Hepatocyte (in vitro differentiated cells): ENCODE data around the gene PRSS8. TPM values are rescaled to one million over a fixed set of nuclear protein-coding genes. Genes with fewer than 3 reads are reported as not detected.

ENCODE experiments used
- DNase-seq: peaks from one replicate; pipeline ENCODE4 v3.0.0-alpha.2; 2016; ENCODE audit warnings: low spot score
- H2AFZ ChIP-seq: fragments of 200-600 bp; sonication (generic); 2 replicates; pipeline ENCODE4 v1.6.0; 2016; ENCODE audit warnings: antibody characterized with exemption, mild to moderate bottlenecking
- H3K27ac ChIP-seq: fragments of 200-600 bp; sonication (generic); 2 replicates; pipeline ENCODE4 v1.5.1; 2016; ENCODE audit warnings: mild to moderate bottlenecking
- H3K27me3 ChIP-seq: fragments of 200-600 bp; sonication (generic); 2 replicates; pipeline ENCODE4 v1.6.1; 2016
- H3K36me3 ChIP-seq: fragments of 200-600 bp; sonication (generic); replicated peaks from 2 replicates; pipeline ENCODE4 v1.5.1; 2016; ENCODE audit warnings: low read depth; ENCODE audit not compliant: insufficient read depth
- H3K4me1 ChIP-seq: fragments of 200-600 bp; sonication (generic); 2 replicates; pipeline ENCODE4 v1.5.1; 2016; ENCODE audit warnings: mild to moderate bottlenecking, moderate library complexity; ENCODE audit not compliant: insufficient read depth
- H3K4me2 ChIP-seq: fragments of 200-600 bp; sonication (generic); 2 replicates; pipeline ENCODE4 v1.6.0; 2016
- H3K4me3 ChIP-seq: fragments of 200-600 bp; sonication (generic); 2 replicates; pipeline ENCODE4 v1.5.1; 2016; ENCODE audit warnings: mild to moderate bottlenecking
- H3K79me2 ChIP-seq: fragments of 200-600 bp; sonication (generic); 2 replicates; pipeline ENCODE4 v1.6.0; 2017; ENCODE audit warnings: mild to moderate bottlenecking
- H3K9me2 ChIP-seq: fragments of 200-600 bp; sonication (generic); replicated peaks from 2 replicates; pipeline ENCODE4 v1.6.0; 2017; ENCODE audit warnings: mild to moderate bottlenecking; ENCODE audit not compliant: insufficient read depth
- H3K9me3 ChIP-seq: fragments of 200-600 bp; sonication (generic); 2 replicates; pipeline ENCODE4 v1.5.1; 2016; ENCODE audit warnings: low read depth, mild to moderate bottlenecking
- H4K20me1 ChIP-seq: fragments of 200-600 bp; sonication (generic); 2 replicates; pipeline ENCODE4 v1.6.0; 2016; ENCODE audit warnings: mild to moderate bottlenecking; ENCODE audit not compliant: insufficient read depth, poor library complexity, severe bottlenecking
- EZH2 ChIP-seq: fragments of 200-600 bp; sonication (generic); IDR thresholded peaks from 2 replicates; pipeline ENCODE4 v1.6.1; 2016; ENCODE audit warnings: antibody characterized with exemption, mild to moderate bottlenecking, borderline replicate concordance
- EZH2phosphoT487 ChIP-seq: fragments of 200-600 bp; sonication (generic); IDR thresholded peaks from one replicate; pipeline ENCODE4 v1.6.1; 2018; ENCODE audit warnings: antibody characterized with exemption, mild to moderate bottlenecking, low read depth, moderate library complexity; ENCODE audit not compliant: unreplicated experiment, severe bottlenecking
- WGBS: methylation state at CpG from one replicate; pipeline ENCODE4 v1.1.6; 2016; ENCODE audit warnings: low lambda C conversion rate; ENCODE audit errors: missing lambda C conversion rate; 5-methylcytosine and 5-hydroxymethylcytosine counted together
- polyA plus RNA-seq: library from polyadenylated mRNA; unstranded; fragments of >200 nt; fragmentation: Nextera tagmentation; extraction: Ambion mirVana; gene quantifications from 2 replicates; pipeline ENCODE4 v1.2.1, GENCODE V29; 2016
- total RNA-seq: library from RNA; depleted of rRNA; stranded (reverse); fragments of >200 nt; gene quantifications from 2 replicates; pipeline ENCODE4 v1.2.3, GENCODE V29; 2014
- TF ChIP-seq, protein P1 (sequence below): fragments of 200-600 bp; sonication (generic); IDR thresholded peaks from 2 replicates; pipeline ENCODE4 v1.5.1; 2016; ENCODE audit warnings: antibody characterized with exemption, mild to moderate bottlenecking; ENCODE audit not compliant: poor library complexity

The PRSS8 gene
- total and polyA plus RNA-seq, 2 experiments from 2014 or later = 155 to 320 TPM

DNA sequence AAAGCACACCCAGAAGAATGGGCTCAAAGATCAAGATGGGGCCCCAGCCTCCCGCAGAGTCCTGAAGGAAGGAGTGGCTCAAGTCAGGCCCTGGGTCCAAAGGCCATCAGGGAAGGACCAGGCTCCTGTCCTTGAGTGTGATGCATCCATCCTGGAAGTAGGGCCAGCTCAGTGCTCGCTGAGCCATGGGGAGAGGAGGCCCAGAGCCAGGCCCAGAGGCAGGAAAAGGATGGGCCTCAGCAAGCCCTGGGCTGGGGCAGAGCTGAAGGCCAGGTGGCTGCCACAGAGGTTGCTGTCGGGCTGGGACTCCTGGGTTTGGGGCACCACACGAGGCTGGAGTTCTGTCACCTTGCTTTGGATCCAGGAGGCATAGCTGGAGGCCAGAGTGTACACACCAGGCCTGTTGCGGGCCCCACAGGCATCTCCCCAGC lies 3.7 kb downstream of the PRSS8 start:
- H3K79me2 ChIP-seq = peaks cover 26% of the 10 kb centered on the region
- H3K9me3 ChIP-seq = no peaks in the 10 kb centered on the region
- H3K27ac ChIP-seq = peak overlapping the region; percentile 98
- H3K4me1 ChIP-seq = peaks cover 57% of the 10 kb centered on the region
- no peak overlapping the region for H2AFZ ChIP-seq
- H3K9me2 ChIP-seq = no peaks in the 10 kb centered on the region
- WGBS = 77% methylated on average over 5 of the region's 5 CpGs
- no peak for TF ChIP-seq EZH2
- no peaks in the 10 kb centered on the region for H3K36me3 ChIP-seq
- H3K27me3 ChIP-seq = no peaks in the 10 kb centered on the region
- peaks cover 4% of the 10 kb centered on the region for H4K20me1 ChIP-seq
- DNase-seq = peak; percentile 72
- H3K4me3 ChIP-seq = no peak overlapping the region
- peak overlapping the region; percentile 50 for H3K4me2 ChIP-seq

DNA sequence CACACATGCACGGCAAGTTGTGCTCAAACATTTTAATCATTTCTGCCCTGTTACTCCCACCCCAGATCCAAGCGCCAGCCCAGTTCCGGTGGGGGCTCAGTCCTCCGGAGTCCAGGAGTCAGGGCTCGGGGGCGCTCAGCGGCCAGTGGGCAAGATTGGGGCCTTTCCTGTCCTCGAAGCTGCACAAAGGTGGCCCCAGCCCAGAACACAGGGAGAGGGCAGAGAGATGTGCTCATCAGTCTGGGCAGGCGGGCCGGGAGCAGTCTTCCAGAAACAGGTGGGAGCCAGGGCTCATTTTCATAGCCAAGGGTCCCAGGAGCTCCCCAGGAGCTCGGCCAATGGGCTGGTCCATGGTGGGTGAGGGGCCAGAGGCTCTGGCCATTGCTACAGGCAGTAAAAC lies 4.1 kb downstream of the PRSS8 start:
- Histone ChIP-seq H4K20me1 (peaks cover 4% of the 10 kb centered on the region), H3K27me3 (no peaks in the 10 kb centered on the region), H3K79me2 (peaks cover 26% of the 10 kb centered on the region), H3K4me2 (peak overlapping the region; percentile 50), H3K4me3 (no peak overlapping the region), H3K9me2 (no peaks in the 10 kb centered on the region), H3K4me1 (peaks cover 57% of the 10 kb centered on the region), H3K36me3 (no peaks in the 10 kb centered on the region), H3K27ac (peak overlapping the region; percentile 98), H2AFZ (no peak overlapping the region), H3K9me3 (no peaks in the 10 kb centered on the region)
- DNase-seq = no peak
- TF ChIP-seq, protein P1, sequence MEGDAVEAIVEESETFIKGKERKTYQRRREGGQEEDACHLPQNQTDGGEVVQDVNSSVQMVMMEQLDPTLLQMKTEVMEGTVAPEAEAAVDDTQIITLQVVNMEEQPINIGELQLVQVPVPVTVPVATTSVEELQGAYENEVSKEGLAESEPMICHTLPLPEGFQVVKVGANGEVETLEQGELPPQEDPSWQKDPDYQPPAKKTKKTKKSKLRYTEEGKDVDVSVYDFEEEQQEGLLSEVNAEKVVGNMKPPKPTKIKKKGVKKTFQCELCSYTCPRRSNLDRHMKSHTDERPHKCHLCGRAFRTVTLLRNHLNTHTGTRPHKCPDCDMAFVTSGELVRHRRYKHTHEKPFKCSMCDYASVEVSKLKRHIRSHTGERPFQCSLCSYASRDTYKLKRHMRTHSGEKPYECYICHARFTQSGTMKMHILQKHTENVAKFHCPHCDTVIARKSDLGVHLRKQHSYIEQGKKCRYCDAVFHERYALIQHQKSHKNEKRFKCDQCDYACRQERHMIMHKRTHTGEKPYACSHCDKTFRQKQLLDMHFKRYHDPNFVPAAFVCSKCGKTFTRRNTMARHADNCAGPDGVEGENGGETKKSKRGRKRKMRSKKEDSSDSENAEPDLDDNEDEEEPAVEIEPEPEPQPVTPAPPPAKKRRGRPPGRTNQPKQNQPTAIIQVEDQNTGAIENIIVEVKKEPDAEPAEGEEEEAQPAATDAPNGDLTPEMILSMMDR = no peak
- TF ChIP-seq EZH2phosphoT487 = no peak
- TF ChIP-seq EZH2 = no peak
- 84% methylated on average over 11 of the region's 11 CpGs for WGBS

DNA sequence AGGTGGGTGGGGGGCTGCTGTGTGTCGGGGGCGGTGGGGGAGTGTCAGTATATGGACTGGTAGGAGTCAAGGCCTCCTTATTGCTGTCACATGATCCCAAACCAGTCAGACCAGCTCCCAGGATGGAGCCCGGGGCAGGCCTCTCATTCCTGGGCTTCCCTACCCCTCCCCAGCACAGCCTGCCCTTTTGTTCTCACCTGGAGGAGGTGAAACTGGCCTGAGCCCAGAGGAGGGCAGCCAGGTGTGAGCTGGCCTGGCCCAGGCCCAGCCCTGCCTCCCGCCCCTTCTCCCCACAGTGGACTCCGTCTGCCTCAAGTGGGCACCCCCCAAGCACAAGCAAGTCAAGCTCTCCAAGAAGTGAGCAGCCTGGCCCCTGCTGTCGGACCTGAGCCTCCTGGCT lies 4.6 kb downstream of the PRSS8 start:
- H3K79me2 ChIP-seq = peaks cover 26% of the 10 kb centered on the region
- H3K27me3 ChIP-seq = no peaks in the 10 kb centered on the region
- H3K4me1 ChIP-seq = peaks cover 57% of the 10 kb centered on the region
- H3K4me2 ChIP-seq = peak overlapping the region; percentile 50
- peak overlapping the region; percentile 98 for H3K27ac ChIP-seq
- H3K9me3 ChIP-seq = no peaks in the 10 kb centered on the region
- H3K9me2 ChIP-seq = no peaks in the 10 kb centered on the region
- H2AFZ ChIP-seq = no peak overlapping the region
- H4K20me1 ChIP-seq = peaks cover 4% of the 10 kb centered on the region
- TF ChIP-seq, protein P1 = no peak
- TF ChIP-seq EZH2phosphoT487 = no peak
- TF ChIP-seq EZH2 = no peak
- WGBS = 35% methylated on average over 5 of the region's 6 CpGs
- no peaks in the 10 kb centered on the region for H3K36me3 ChIP-seq
- DNase-seq = peak; percentile 81
- no peak overlapping the region for H3K4me3 ChIP-seq

DNA sequence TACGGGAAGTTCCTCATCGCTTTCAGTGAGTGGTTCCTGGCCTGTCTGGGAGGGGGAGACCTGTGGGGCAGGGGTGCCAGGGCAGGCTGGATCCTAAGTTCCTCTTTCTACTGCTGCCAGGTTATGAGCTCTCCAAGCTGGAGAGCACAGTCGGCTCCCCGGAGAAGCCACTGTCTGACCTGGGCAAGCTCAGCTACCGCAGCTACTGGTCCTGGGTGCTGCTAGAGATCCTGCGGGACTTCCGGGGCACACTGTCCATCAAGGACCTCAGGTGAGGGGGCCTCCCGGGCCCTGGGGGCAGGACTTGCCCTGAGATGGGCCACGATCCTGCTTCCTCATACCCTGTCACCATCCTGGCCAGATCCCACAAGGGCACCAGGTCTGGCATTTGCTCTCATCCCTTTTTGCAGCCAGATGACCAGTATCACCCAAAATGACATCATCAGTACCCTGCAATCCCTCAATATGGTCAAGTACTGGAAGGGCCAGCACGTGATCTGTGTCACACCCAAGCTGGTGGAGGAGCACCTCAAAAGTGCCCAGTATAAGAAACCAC lies 5.1 kb downstream of the PRSS8 start:
- 86% methylated on average over 10 of the region's 10 CpGs for WGBS
- Histone ChIP-seq H3K36me3 (no peaks in the 10 kb centered on the region), H3K79me2 (peaks cover 26% of the 10 kb centered on the region), H3K4me2 (no peak overlapping the region), H3K4me3 (no peak overlapping the region), H4K20me1 (peaks cover 4% of the 10 kb centered on the region), H3K27ac (peak overlapping the region; percentile 98), H3K4me1 (peaks cover 57% of the 10 kb centered on the region), H3K9me3 (no peaks in the 10 kb centered on the region), H2AFZ (no peak overlapping the region), H3K9me2 (no peaks in the 10 kb centered on the region), H3K27me3 (no peaks in the 10 kb centered on the region)
- DNase-seq = no peak
- TF ChIP-seq, protein P1 = no peak
- TF ChIP-seq EZH2 = no peak
- TF ChIP-seq EZH2phosphoT487 = no peak
